22Rv1 (cell line): Measurements from ENCODE around the gene DESI2.

Experiments
- ZFX ChIP-seq: fragments of 450-650 bp; IDR thresholded peaks from 2 replicates; pipeline ENCODE4 v1.6.1; 2017; ENCODE audit warnings: antibody characterized with exemption, borderline replicate concordance
- TF ChIP-seq, protein P1 (sequence below): fragments of 450-650 bp; IDR thresholded peaks from 2 replicates; pipeline ENCODE4 v1.5.1; 2017; ENCODE audit warnings: mild to moderate bottlenecking

DNA sequence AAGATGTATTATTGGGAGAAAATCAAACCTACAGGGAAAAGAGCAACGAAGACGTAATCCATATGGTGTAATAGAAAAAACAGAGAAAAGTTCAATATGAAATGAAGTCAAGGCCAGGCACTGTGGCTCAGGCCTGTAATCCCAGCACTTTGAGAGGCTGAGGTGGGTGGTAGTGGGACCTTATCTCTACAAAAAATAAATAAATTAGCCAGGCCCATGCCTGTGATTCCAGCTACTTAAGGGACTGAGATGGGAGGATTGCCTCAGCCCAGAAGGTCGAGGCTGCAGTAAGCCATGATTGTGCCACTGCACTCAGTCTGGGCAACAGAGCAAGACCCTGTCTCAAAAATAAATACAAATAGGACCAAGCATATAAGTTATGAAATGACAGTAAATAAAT lies 11.4 kb downstream of the DESI2 start:
- TF ChIP-seq, protein P1, sequence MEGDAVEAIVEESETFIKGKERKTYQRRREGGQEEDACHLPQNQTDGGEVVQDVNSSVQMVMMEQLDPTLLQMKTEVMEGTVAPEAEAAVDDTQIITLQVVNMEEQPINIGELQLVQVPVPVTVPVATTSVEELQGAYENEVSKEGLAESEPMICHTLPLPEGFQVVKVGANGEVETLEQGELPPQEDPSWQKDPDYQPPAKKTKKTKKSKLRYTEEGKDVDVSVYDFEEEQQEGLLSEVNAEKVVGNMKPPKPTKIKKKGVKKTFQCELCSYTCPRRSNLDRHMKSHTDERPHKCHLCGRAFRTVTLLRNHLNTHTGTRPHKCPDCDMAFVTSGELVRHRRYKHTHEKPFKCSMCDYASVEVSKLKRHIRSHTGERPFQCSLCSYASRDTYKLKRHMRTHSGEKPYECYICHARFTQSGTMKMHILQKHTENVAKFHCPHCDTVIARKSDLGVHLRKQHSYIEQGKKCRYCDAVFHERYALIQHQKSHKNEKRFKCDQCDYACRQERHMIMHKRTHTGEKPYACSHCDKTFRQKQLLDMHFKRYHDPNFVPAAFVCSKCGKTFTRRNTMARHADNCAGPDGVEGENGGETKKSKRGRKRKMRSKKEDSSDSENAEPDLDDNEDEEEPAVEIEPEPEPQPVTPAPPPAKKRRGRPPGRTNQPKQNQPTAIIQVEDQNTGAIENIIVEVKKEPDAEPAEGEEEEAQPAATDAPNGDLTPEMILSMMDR = no peak
- TF ChIP-seq ZFX = no peak
